Ovary (tissue), 9 donors: ENCODE measurements around the gene MAD1L1. TPM values are rescaled to one million over a fixed set of nuclear protein-coding genes. Genes with fewer than 3 reads are reported as not detected.

Experiments
- DNase-seq, 5 donors: peaks; one replicate each; pipeline ENCODE4 v3.0.0-alpha.2; 2019 to 2020
- H3K27ac ChIP-seq, 2 donors: fragments of 200-600 bp; one replicate each; pipeline versions ENCODE4 v1.5.1 to v1.8.0; 2019 to 2022
- H3K27me3 ChIP-seq: fragments of 200-600 bp; one replicate; pipeline ENCODE4 v1.8.0; 2022
- H3K36me3 ChIP-seq: fragments of 200-600 bp; sonication (generic); one replicate; pipeline ENCODE4 v1.5.1; 2019
- H3K4me1 ChIP-seq: one replicate; pipeline ENCODE4 v1.8.1; 2013; ENCODE audit warnings: mild to moderate bottlenecking, moderate library complexity; ENCODE audit not compliant: insufficient read depth
- H3K4me3 ChIP-seq: fragments of 200-600 bp; sonication (generic); one replicate; pipeline ENCODE4 v1.5.1; 2017
- H3K9me3 ChIP-seq, 2 donors: fragments of 200-600 bp in 1 of 2; sonication (generic) in 1 of 2; one replicate each; pipeline versions ENCODE4 v1.5.1 to v1.8.1; 2013 to 2019; ENCODE audit warnings: mild to moderate bottlenecking in 1 of 2, moderate library complexity in 1 of 2
- CTCF ChIP-seq, 3 donors: fragments of 450-650 bp in 2 of 3; fragments of 200-600 bp in 1 of 3; IDR thresholded peaks; one replicate each; pipeline versions ENCODE4 v1.5.1 to v1.8.0; 2016 to 2022; ENCODE audit warnings: antibody characterized with exemption in 3 of 3, mild to moderate bottlenecking in 1 of 3
- EP300 ChIP-seq: sonication (generic); formaldehyde crosslinking; IDR thresholded peaks from one replicate; pipeline ENCODE4 v1.6.1; 2017; ENCODE audit warnings: antibody characterized with exemption
- POLR2A ChIP-seq: fragments of 450-650 bp; IDR thresholded peaks from one replicate; pipeline ENCODE4 v1.6.1; 2017; ENCODE audit warnings: antibody characterized with exemption, mild to moderate bottlenecking, moderate library complexity
- WGBS, 3 donors: extraction: QIAGEN DNeasy Blood & Tissue Kit in 1 of 3; methylation state at CpG; one replicate each; pipeline versions ENCODE4 v1.1.5 to v1.1.7; 2013 to 2017; 5-methylcytosine and 5-hydroxymethylcytosine counted together
- intact Hi-C, 4 donors: fragments of 100-400 bp; cut with DNase I; formaldehyde crosslinking; loops; one replicate each; pipeline versions ENCODE4 v1.11.0 to v1.15.1; 2022 to 2023
- polyA plus RNA-seq, 2 donors: library from polyadenylated mRNA; stranded (reverse); fragments of 200-250 nt in 1 of 2; fragments of 350-450 nt in 1 of 2; fragmentation: Illumina TruSeq in 1 of 2; extraction: RNeasy Lipid Tissue Mini Kit (QIAGEN cat#74804) in 1 of 2; gene quantifications; one replicate each; pipeline ENCODE4 v1.2.3, GENCODE V29; 2013 to 2014
- total RNA-seq, 7 donors: library from RNA; depleted of rRNA in 2 of 7; stranded (reverse); fragments of >200 nt in 2 of 7; fragmentation: NEBNext Ultra II Directional in 3 of 7; extraction: Animal tissue kit (Norgen Biotek cat#: 25700) in 3 of 7; gene quantifications; one replicate each; pipeline versions ENCODE4 v1.1.0 to v1.2.4, GENCODE V29; 2016 to 2023
- donor health status: DM: no; HTN: no; CAD: no; lungs with moderate emphysema.
- donor health status: DM: no; HTN: no; CAD: no.
- donor health status: Bipolar disorder and iron deficiency.
- donor health status: DM: yes; HTN: yes; CAD: no.
- donor health status: DM: no; HTN: no; CAD: no.
- donor health status: DM: yes; HTN: yes; CAD: no.

The MAD1L1 gene
- total and polyA plus RNA-seq, 9 donors = 5.9 to 36.6 (median 22.8) TPM

DNA sequence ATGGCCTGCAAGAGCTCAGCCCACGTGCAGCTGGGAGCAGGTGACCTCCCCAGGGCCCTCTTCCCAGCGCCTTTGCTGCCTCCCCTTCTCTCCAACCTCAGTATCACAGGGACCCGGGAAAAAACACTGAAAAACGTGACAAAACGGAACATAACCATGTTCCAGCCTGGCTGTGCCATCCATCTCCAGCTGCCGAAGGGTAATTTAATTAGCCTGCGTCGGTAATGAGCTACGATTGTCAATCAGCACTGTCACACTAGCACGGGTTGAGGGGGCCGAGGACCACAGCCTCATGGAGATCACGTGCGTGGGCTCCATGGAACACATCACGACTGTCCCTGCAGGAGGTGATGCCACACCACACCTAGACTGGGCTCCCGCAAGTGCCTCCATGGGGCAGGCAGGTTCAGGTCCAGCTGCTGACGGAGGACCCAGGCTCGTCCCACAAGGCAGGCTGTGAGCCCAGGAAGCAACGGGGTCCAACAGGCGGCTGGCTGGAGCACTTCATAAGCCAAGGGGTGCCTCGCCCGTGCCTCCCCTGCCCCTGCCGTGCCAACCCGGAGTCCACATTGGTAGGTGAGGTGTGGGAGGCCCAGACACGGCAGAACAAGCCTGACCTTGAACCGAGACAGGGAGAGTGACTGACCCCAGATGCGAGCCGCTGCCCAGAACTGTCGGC, 363.2 kb downstream of the MAD1L1 start:
- no peak overlapping the region for H3K4me3 ChIP-seq
- no peak for DNase-seq
- H3K27ac ChIP-seq = no peak overlapping the region
- WGBS, 3 donors = 90 to 92% (median 91%) methylated on average over 27 to 28 of the region's 28 CpGs
- intact Hi-C loops = no loop called here
- H3K36me3 ChIP-seq = no peaks in the 10 kb centered on the region
- no peaks in the 10 kb centered on the region for H3K9me3 ChIP-seq
- H3K27me3 ChIP-seq = no peaks in the 10 kb centered on the region
- TF ChIP-seq POLR2A (no peak), CTCF (IDR thresholded peaks at IDR 0.05) (no peak), EP300 (no peak)
- H3K4me1 ChIP-seq = no peaks in the 10 kb centered on the region

DNA sequence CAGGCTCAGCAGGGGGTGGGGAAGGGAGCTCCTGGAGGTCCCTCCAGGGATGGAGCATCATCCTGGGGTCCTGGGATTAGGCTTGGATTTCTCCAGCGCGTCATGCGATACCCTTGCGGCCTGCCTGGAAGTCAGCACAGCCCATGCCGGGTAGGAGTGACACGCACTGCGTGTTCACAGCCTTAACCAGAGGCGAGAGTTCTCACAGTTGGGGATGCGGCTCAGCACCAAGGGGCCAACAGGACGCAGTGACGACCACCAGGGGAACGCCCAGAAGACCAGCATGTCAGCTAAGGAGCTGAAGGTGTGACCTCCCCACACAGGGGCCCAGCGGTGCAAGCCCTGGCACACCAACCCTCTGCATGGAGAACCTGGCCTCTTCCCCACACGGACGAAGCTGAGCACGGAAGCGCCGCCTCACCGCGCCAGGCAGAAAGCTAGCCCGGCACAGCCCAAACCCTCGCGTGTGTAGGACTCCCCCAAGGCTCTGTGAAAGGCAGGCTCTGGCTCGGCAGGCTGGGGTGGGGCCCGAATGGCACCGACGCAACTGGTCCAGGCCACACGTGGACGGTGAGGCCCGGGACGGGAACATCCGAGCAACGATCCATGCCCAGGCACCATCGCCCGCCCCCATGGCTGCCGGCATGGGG, 364.1 kb downstream of the MAD1L1 start:
- Histone ChIP-seq H3K9me3 (no peaks in the 10 kb centered on the region), H3K4me1 (no peaks in the 10 kb centered on the region), H3K4me3 (no peak overlapping the region), H3K27me3 (no peaks in the 10 kb centered on the region), H3K27ac (no peak overlapping the region), H3K36me3 (no peaks in the 10 kb centered on the region)
- no peak for DNase-seq
- intact Hi-C loops = no loop called here
- WGBS, 3 donors = 96 to 98% (median 96%) methylated on average over 21 to 36 of the region's 36 CpGs
- TF ChIP-seq CTCF (IDR thresholded peaks at IDR 0.05) (no peak), EP300 (no peak), POLR2A (no peak)

DNA sequence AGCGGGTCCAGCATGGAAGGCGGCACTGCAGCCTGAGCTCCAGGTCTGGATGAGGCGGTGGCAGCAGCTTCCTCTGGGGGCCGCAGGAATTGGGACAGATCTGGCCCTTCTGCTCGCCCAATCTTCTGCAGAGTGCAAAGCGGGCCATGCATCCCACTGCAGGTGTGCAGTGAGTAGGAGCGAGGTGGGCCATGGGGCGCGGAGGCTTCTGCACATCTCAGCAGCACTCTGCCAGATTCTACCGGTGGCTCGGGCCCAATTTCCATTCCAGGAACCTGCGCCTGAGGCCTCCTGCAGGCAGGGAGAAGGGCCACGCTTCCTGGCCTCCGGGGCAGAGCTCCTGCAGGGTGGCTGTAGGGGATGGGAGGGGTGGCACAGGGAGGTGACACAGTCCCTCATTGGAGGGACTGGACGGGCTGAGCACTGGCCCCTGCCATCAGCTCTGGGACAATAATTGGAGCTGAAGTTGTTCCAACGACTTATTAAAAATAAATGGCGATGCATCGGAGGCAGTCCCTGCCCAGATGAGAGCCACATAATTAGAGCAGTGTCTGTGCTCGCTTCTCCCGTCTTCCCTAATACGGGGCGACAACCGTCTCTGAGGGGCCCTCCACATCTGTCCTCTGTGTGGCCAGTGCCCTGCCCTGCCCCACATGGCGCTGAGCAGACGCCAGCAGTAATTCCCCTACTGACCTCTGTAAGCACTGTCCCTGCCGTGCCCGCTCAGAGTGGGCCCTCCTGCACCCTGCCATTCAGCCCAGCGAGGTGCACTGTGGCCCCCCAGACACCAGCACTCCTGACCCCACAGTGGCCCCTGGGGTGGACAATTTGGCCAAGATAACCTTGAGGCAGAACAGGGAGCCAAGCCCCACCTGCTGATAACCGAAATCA, 365.1 kb downstream of the MAD1L1 start:
- 92 to 94% (median 92%) methylated on average over 29 of the region's 29 CpGs for WGBS, 3 donors
- Histone ChIP-seq H3K9me3 (no peaks in the 10 kb centered on the region), H3K27me3 (no peaks in the 10 kb centered on the region), H3K27ac (no peak overlapping the region), H3K4me1 (peaks cover 2% of the 10 kb centered on the region), H3K4me3 (no peak overlapping the region), H3K36me3 (no peaks in the 10 kb centered on the region)
- TF ChIP-seq EP300 (no peak), POLR2A (no peak), CTCF (IDR thresholded peaks at IDR 0.05) (no peak)
- DNase-seq = no peak
- intact Hi-C loops = no loop called here

GRCh38 chr7:1866601-1867000, 366.1 kb downstream of the MAD1L1 start:
- Histone ChIP-seq H3K27me3 (no peaks in the 10 kb centered on the region), H3K9me3 (no peaks in the 10 kb centered on the region), H3K4me3 (no peak overlapping the region), H3K36me3 (no peaks in the 10 kb centered on the region), H3K27ac (no peak overlapping the region), H3K4me1 (peaks cover 2% of the 10 kb centered on the region)
- WGBS, 3 donors = 83 to 87% (median 85%) methylated on average over 15 of the region's 15 CpGs
- DNase-seq = no peak
- TF ChIP-seq EP300 (no peak), CTCF (IDR thresholded peaks at IDR 0.05) (no peak), POLR2A (no peak)
- intact Hi-C loops = no loop called here
